SH-SY5Y (cell line): ENCODE measurements around the gene HOXB9.

Source experiments
- GATA2 ChIP-seq: IDR thresholded peaks from 2 replicates; pipeline ENCODE4 v1.6.1; 2011; ENCODE audit warnings: mild to moderate bottlenecking, low read depth, low read length
- GATA3 ChIP-seq: IDR thresholded peaks from 2 replicates; pipeline ENCODE4 v1.6.1; 2011; ENCODE audit warnings: low read depth, mild to moderate bottlenecking, low read length, moderate library complexity

DNA sequence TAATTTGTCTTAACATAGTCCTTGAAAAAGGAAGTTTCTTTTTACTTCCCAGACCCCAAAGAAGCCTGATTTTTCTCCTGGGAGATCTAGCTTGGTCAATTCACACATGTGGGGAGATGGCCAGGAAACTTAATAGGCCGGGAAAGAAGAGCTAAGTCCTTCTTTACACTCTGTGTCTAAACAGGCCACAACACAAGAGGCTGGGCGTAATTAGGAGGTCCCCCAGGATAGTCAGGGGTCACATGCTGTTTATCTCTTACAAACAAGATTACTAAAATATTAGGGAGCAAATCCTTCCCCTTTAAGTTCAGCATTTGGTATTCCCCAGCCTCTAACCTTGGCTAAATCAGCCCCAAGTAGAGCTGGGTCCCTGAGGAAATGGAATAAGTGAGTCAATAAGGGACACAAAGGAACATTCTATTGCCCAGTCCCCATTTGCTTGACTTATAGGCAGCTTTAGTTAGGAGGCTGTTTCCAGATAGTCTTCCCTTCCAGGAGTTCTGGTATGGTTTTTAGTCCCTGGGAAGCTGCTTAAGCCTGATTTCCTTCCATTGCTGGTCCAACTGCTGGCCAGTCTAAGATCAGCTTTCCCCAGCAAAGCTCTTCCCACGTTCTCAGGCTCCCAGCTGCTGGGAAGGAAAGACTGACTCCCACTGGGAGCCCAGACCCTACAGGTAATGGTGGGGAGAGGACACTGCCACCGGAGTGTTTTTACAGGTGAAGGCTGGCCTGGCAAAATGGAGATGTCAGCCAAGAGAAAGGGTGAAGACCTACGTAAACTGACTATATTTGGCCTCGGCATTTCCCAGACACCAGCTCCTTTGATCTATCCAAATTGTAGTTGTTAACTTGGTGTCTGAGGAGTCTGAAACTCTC lies 14.1 kb upstream of the HOXB9 start:
- TF ChIP-seq GATA2 (no peak), GATA3 (no peak)
